K562 (cell line): ENCODE results near the gene CLIC5. TPM values are rescaled to one million over a fixed set of nuclear protein-coding genes. Genes with fewer than 3 reads are reported as not detected.

Experiments used
- ATAC-seq: fragments of 200-7000 bp; cut with Tn5 transposase; 3 replicates; pipeline ENCODE4 v1.9.1; 2020; ENCODE audit warnings: moderate library complexity
- BruUV-seq: library from RNA; stranded (reverse); fragments of 400-500 nt; replicated peaks from 2 replicates; lab custom pipeline; 2021; lab: Mats Ljungman, UMichigan
- CTCF ChIA-PET: fragments of 300-600 bp; formaldehyde crosslinking; extraction: SDS; loops from one replicate; lab custom pipeline; 2021; ENCODE audit warnings: low intra/inter-chr PET ratio; lab: Yijun Ruan, JAX
- POLR2A ChIA-PET: fragments of 300-600, 350-650 bp; sonication (Branson Sonifier 250); formaldehyde crosslinking; extraction: SDS; loops from one replicate; lab custom pipeline; 2021; ENCODE audit warnings: antibody characterized with exemption, inconsistent platforms; lab: Yijun Ruan, JAX
- DNase-seq, 4 experiments: peaks; one replicate each; pipeline versions ENCODE4 v3.0.0 to v3.0.0-alpha.2; 2011 to 2018; ENCODE audit warnings: low spot score in 3 of 4, mixed read lengths in 3 of 4; ENCODE audit errors: extremely low read depth in 1 of 4
- FAIRE-seq: peaks from 2 replicates; lab custom pipeline; 2011; peaks lifted over from hg19 to GRCh38; lab: Jason Lieb, UNC
- H2AFZ ChIP-seq: 2 replicates; pipeline ENCODE4 v1.6.0; 2011; ENCODE audit warnings: low read depth, low read length, control low read depth, inconsistent platforms
- H3K27ac ChIP-seq: fragments of 200-600 bp; 3 replicates; pipeline ENCODE4 v1.8.0; 2011; ENCODE audit warnings: low read depth, mild to moderate bottlenecking, control low read depth, inconsistent platforms, low read length, moderate library complexity, mixed read lengths; ENCODE audit errors: extremely low read depth
- H3K27me3 ChIP-seq, 2 experiments: fragments of 300-600 bp in 1 of 2; 2 replicates in 1 of 2; 3 replicates in 1 of 2; pipeline versions ENCODE4 v1.6.0 to v1.8.0; 2011; ENCODE audit warnings: inconsistent platforms in 2 of 2, low read length in 2 of 2, mild to moderate bottlenecking in 1 of 2, mixed read lengths in 1 of 2, moderate library complexity in 1 of 2; ENCODE audit not compliant: control insufficient read depth in 2 of 2, insufficient read depth in 2 of 2
- H3K36me3 ChIP-seq: fragments of 300-600 bp; 3 replicates; pipeline ENCODE4 v1.8.0; 2011; ENCODE audit warnings: mild to moderate bottlenecking, low read length, inconsistent platforms; ENCODE audit not compliant: control insufficient read depth, insufficient read depth
- H3K4me1 ChIP-seq, 2 experiments: fragments of 200-600 bp in 1 of 2; replicated peaks in 1 of 2; 2 replicates in 1 of 2; 3 replicates in 1 of 2; pipeline versions ENCODE4 v1.5.1 to v1.8.0; 2011; ENCODE audit warnings: inconsistent platforms in 2 of 2, low read length in 2 of 2, mild to moderate bottlenecking in 1 of 2, mixed read lengths in 1 of 2, moderate library complexity in 1 of 2; ENCODE audit not compliant: control insufficient read depth in 2 of 2, insufficient read depth in 2 of 2
- H3K4me2 ChIP-seq: 2 replicates; pipeline ENCODE4 v1.6.1; 2011; ENCODE audit warnings: low read length, control low read depth, inconsistent platforms, mixed read lengths; ENCODE audit not compliant: insufficient read depth
- H3K4me3 ChIP-seq: fragments of 200-600 bp; sonication (generic), shearing (Covaris generic); 2 replicates; pipeline ENCODE4 v1.5.1; 2016; ENCODE audit warnings: control low read depth, inconsistent platforms
- H3K79me2 ChIP-seq: fragments of 200-600 bp; 3 replicates; pipeline ENCODE4 v1.8.0; 2011; ENCODE audit warnings: low read length, inconsistent platforms; ENCODE audit not compliant: control insufficient read depth, insufficient read depth
- H3K9ac ChIP-seq, 2 experiments: 2 replicates each; pipeline versions ENCODE4 v1.6.0 to v1.6.1; 2011; ENCODE audit warnings: low read depth in 2 of 2, low read length in 2 of 2, control low read depth in 1 of 2, inconsistent platforms in 1 of 2, mild to moderate bottlenecking in 1 of 2, mixed read lengths in 1 of 2; ENCODE audit not compliant: insufficient read depth in 1 of 2
- H3K9me1 ChIP-seq: one replicate; pipeline ENCODE4 v1.6.0; 2011; ENCODE audit warnings: inconsistent platforms, mild to moderate bottlenecking, low read length, moderate library complexity; ENCODE audit not compliant: control insufficient read depth, insufficient read depth
- H3K9me3 ChIP-seq: replicated peaks from 2 replicates; pipeline ENCODE4 v1.5.1; 2011; ENCODE audit warnings: low read depth, low read length, inconsistent platforms; ENCODE audit not compliant: control insufficient read depth, insufficient read depth
- H4K20me1 ChIP-seq: replicated peaks from 2 replicates; pipeline ENCODE4 v1.6.1; 2011; ENCODE audit warnings: low read length, inconsistent platforms, mixed read lengths; ENCODE audit not compliant: control insufficient read depth, insufficient read depth
- CCNT2 ChIP-seq: IDR thresholded peaks from 2 replicates; pipeline ENCODE4 v1.6.1; 2011; ENCODE audit warnings: borderline replicate concordance, low read depth, mild to moderate bottlenecking, moderate library complexity, mixed read lengths, low read length; ENCODE audit not compliant: insufficient read length; ENCODE audit errors: extremely low read depth
- CREB3L1 ChIP-seq: fragments of 450-650 bp; IDR thresholded peaks from 2 replicates; pipeline ENCODE4 v1.6.1; 2014; ENCODE audit warnings: low read depth, mild to moderate bottlenecking, moderate library complexity, borderline replicate concordance
- CREM ChIP-seq: IDR thresholded peaks from 2 replicates; pipeline ENCODE4 v1.6.1; 2014; ENCODE audit warnings: antibody characterized with exemption, low read depth
- GATA2 ChIP-seq: sonication (generic); formaldehyde crosslinking; IDR thresholded peaks from 2 replicates; pipeline ENCODE4 v1.4.0; 2020; ENCODE audit warnings: mild to moderate bottlenecking, missing genetic modification reagents
- NFIC ChIP-seq: fragments of 450-650 bp; IDR thresholded peaks from 2 replicates; pipeline ENCODE4 v1.6.1; 2017; ENCODE audit warnings: mild to moderate bottlenecking, inconsistent platforms
- PHF21A ChIP-seq: fragments of 450-650 bp; IDR thresholded peaks from 2 replicates; pipeline ENCODE4 v1.6.1; 2017; ENCODE audit warnings: low read depth, borderline replicate concordance
- RBM25 ChIP-seq: fragments of 200-400 bp; formaldehyde crosslinking; IDR thresholded peaks from 2 replicates; pipeline ENCODE4 v1.6.1; 2018; ENCODE audit warnings: low read length, low read depth, moderate library complexity; ENCODE audit not compliant: severe bottlenecking
- SAFB ChIP-seq: fragments of 200-400 bp; formaldehyde crosslinking; IDR thresholded peaks from 2 replicates; pipeline ENCODE4 v1.6.1; 2017; ENCODE audit warnings: low read depth, low read length, borderline replicate concordance
- STAT6 ChIP-seq: sonication (generic); formaldehyde crosslinking; IDR thresholded peaks from 2 replicates; pipeline ENCODE4 v1.8.1; 2023; ENCODE audit warnings: mild to moderate bottlenecking, missing genetic modification reagents
- ZNF133 ChIP-seq: fragments of 250-450 bp; sonication (Bioruptor Pico); IDR thresholded peaks from 2 replicates; pipeline ENCODE4 v1.4.0; 2020; ENCODE audit warnings: mild to moderate bottlenecking
- WGBS: fragments of 100-300 bp; shearing (Covaris generic); methylation state at CpG from one replicate; pipeline ENCODE4 v1.1.6; 2016; ENCODE audit warnings: low coverage, mixed read lengths; ENCODE audit not compliant: insufficient coverage; ENCODE audit errors: missing lambda C conversion rate; 5-methylcytosine and 5-hydroxymethylcytosine counted together
- in situ Hi-C: fragments of 300-500 bp; cut with MboI; formaldehyde crosslinking; loops from 4 replicates; pipeline ENCODE4 v1.15.0; 2018; ENCODE audit warnings: inconsistent platforms, mixed read lengths
- intact Hi-C: fragments of 100-400 bp; cut with micrococcal nuclease; formaldehyde crosslinking; loops from 2 replicates; pipeline ENCODE4 v1.14.2; 2022
- polyA plus RNA-seq, 8 experiments: library from polyadenylated mRNA; depleted of rRNA in 4 of 8; stranded (reverse) in 5 of 8; unstranded in 3 of 8; fragments of >200 nt; fragmentation: Nextera tagmentation in 2 of 8; fragmentation: Illumina TruSeq in 1 of 8; extraction: Ambion mirVana in 2 of 8; extraction: Trizol in 1 of 8; gene quantifications; 2 replicates each; pipeline versions ENCODE4 v1.2.1 to v1.2.3, GENCODE V29; 2011 to 2014; ENCODE audit warnings: inconsistent platforms in 1 of 8, missing spikeins in 1 of 8
- total RNA-seq, 7 experiments: library from RNA; depleted of rRNA in 6 of 7; stranded (reverse); fragments of >200 nt in 6 of 7; fragmentation: Illumina TruSeq in 2 of 7; extraction: Trizol in 2 of 7; gene quantifications; 2 replicates each; pipeline versions ENCODE4 v1.2.1 to v1.2.3, GENCODE V29; 2011 to 2021; ENCODE audit warnings: low replicate concordance in 1 of 7

Gene CLIC5
- total and polyA plus RNA-seq, 9 of the 15 experiments (the other 6 are each of a cell fraction or from before 2014, with no cell fraction given): 0.31 TPM; not detected in 8

GRCh38 chr6:45979311-45979710 lies 36.3 kb downstream of the CLIC5 start:
- no peak for DNase-seq
- H4K20me1 ChIP-seq: no peaks in the 10 kb centered on the region
- no peak overlapping the region for H3K27ac ChIP-seq
- no peaks in the 10 kb centered on the region for H3K27me3 ChIP-seq
- 0% methylated on average over 2 of the region's 2 CpGs for WGBS
- H3K36me3 ChIP-seq: no peaks in the 10 kb centered on the region
- H3K4me2 ChIP-seq: no peak overlapping the region
- H3K9ac ChIP-seq: no peak overlapping the region
- no peak overlapping the region for H2AFZ ChIP-seq
- H3K9me3 ChIP-seq: no peaks in the 10 kb centered on the region
- ChIA-PET CTCF (no interaction called here), POLR2A (no interaction called here)
- intact Hi-C loops (no loop called here), in situ Hi-C loops (no loop called here)
- BruUV-seq: no TSS peak
- no peak for ATAC-seq
- no peak for FAIRE-seq
- H3K4me3 ChIP-seq: no peak overlapping the region
- TF ChIP-seq SAFB: no peak
- TF ChIP-seq CREM: no peak
- TF ChIP-seq RBM25: no peak
- TF ChIP-seq CREB3L1: no peak
- TF ChIP-seq PHF21A: no peak
- H3K4me1 ChIP-seq: no peaks in the 10 kb centered on the region
- H3K79me2 ChIP-seq: no peaks in the 10 kb centered on the region
- no peaks in the 10 kb centered on the region for H3K9me1 ChIP-seq

GRCh38 chr6:45974596-45974995 lies 41.1 kb downstream of the CLIC5 start:
- ChIA-PET POLR2A (no interaction called here), CTCF (no interaction called here)
- H4K20me1 ChIP-seq: no peaks in the 10 kb centered on the region
- no TSS peak for BruUV-seq
- H3K4me3 ChIP-seq: no peak overlapping the region
- no peak overlapping the region for H3K4me2 ChIP-seq
- intact Hi-C loops (no loop called here), in situ Hi-C loops (no loop called here)
- H3K36me3 ChIP-seq: no peaks in the 10 kb centered on the region
- ATAC-seq: no peak
- no peak overlapping the region for H3K27ac ChIP-seq
- TF ChIP-seq STAT6 (no peak), ZNF133 (CRISPR knock-in tag) (no peak), GATA2 (CRISPR knock-in tag) (no peak), NFIC (no peak), CCNT2 (no peak)
- FAIRE-seq: no peak
- no peaks in the 10 kb centered on the region for H3K27me3 ChIP-seq
- H3K79me2 ChIP-seq: no peaks in the 10 kb centered on the region
- H3K4me1 ChIP-seq: no peaks in the 10 kb centered on the region
- H2AFZ ChIP-seq: no peak overlapping the region
- DNase-seq: no peak
- H3K9me3 ChIP-seq: no peaks in the 10 kb centered on the region
- H3K9ac ChIP-seq: no peak overlapping the region
- H3K9me1 ChIP-seq: no peaks in the 10 kb centered on the region
